Measurements from ENCODE around the gene PRDM7.

DNA sequence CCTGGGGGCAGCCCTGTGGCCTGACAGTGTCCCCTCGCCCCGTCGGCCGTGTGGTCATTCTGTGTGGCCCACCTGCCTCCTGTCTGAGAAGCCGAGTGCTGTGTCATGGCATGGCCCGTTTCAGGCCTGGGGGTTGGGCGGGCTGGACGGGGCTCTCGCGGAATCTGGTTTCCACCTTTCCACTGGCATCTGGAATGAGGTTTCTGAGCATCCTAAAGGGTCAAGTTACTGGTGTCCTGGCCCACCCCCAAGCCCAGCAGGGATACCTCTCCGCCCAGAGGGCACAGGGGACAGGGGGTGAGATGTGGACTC lies 65.7 kb downstream of the PRDM7 start:
- TF ChIP-seq CTCF (IDR thresholded peaks at IDR 0.05) (no peak), POLR2A (IDR thresholded peaks at IDR 0.05) (no peak)
